HepG2 (cell line): ENCODE data around the gene DHX8. TPM values are rescaled to one million over a fixed set of nuclear protein-coding genes. Genes with fewer than 3 reads are reported as not detected.
"Not testable (repeated sequence)": the region's sequence is repeated elsewhere in the genome, so short reads cannot be mapped to it uniquely, and the experiment has no call there.

Source experiments
- ATAC-seq: fragments of 200-7000 bp; cut with Tn5 transposase; 3 replicates; pipeline ENCODE4 v1.9.1; 2020; ENCODE audit warnings: mild to moderate bottlenecking, moderate library complexity
- BruUV-seq: library from RNA; stranded (reverse); fragments of 400-500 nt; replicated peaks from 2 replicates; lab custom pipeline; 2021; lab: Mats Ljungman, UMichigan
- CTCF ChIA-PET: fragments of 300-600 bp; formaldehyde crosslinking; extraction: SDS; loops from one replicate; lab custom pipeline; 2021; ENCODE audit warnings: low total read pairs, inconsistent platforms, low intra/inter-chr PET ratio; lab: Yijun Ruan, JAX
- POLR2A ChIA-PET: fragments of 350-600 bp; sonication (Branson Sonifier 250); formaldehyde crosslinking; loops from one replicate; lab custom pipeline; 2020; ENCODE audit warnings: antibody characterized with exemption, inconsistent platforms; lab: Yijun Ruan, JAX
- DNase-seq: peaks from one replicate; pipeline ENCODE4 v3.0.0-alpha.2; 2015; ENCODE audit warnings: low spot score
- FAIRE-seq: peaks from 3 replicates; lab custom pipeline; 2011; peaks lifted over from hg19 to GRCh38; lab: Jason Lieb, UNC
- H2AFZ ChIP-seq: one replicate; pipeline ENCODE4 v1.6.1; 2011; ENCODE audit warnings: low read length, inconsistent platforms
- H3K27ac ChIP-seq: fragments of 300-600 bp; 3 replicates; pipeline ENCODE4 v1.8.0; 2011; ENCODE audit warnings: mixed run types, mild to moderate bottlenecking, mixed read lengths, low read length, inconsistent platforms; ENCODE audit not compliant: insufficient read depth; ENCODE audit errors: extremely low read length
- H3K27me3 ChIP-seq, 2 experiments: fragments of 200-600 bp in 1 of 2; 2 replicates in 1 of 2; 3 replicates in 1 of 2; pipeline versions ENCODE4 v1.6.0 to v1.8.0; 2011; ENCODE audit warnings: low read length in 2 of 2, mild to moderate bottlenecking in 2 of 2, moderate library complexity in 2 of 2, inconsistent platforms in 1 of 2; ENCODE audit not compliant: insufficient read depth in 2 of 2, control insufficient read depth in 1 of 2
- H3K36me3 ChIP-seq, 2 experiments: fragments of 200-600 bp in 1 of 2; replicated peaks in 1 of 2; 2 replicates in 1 of 2; 3 replicates in 1 of 2; pipeline versions ENCODE4 v1.5.1 to v1.8.0; 2011; ENCODE audit warnings: low read length in 2 of 2, inconsistent platforms in 1 of 2; ENCODE audit not compliant: insufficient read depth in 2 of 2, control insufficient read depth in 1 of 2
- H3K4me1 ChIP-seq: 2 replicates; pipeline ENCODE4 v1.5.1; 2012; ENCODE audit warnings: low read length, inconsistent platforms; ENCODE audit not compliant: insufficient read depth
- H3K4me2 ChIP-seq: 2 replicates; pipeline ENCODE4 v1.6.0; 2011; ENCODE audit warnings: low read depth, low read length, inconsistent platforms
- H3K4me3 ChIP-seq, 3 experiments: fragments of 200-600 bp in 1 of 3; sonication (generic), shearing (Covaris generic) in 1 of 3; replicated peaks in 1 of 3; 2 replicates each; pipeline ENCODE4 v1.5.1; 2011 to 2016; ENCODE audit warnings: low read length in 3 of 3, inconsistent platforms in 2 of 3, low read depth in 2 of 3, mild to moderate bottlenecking in 2 of 3, control low read depth in 1 of 3, mixed read lengths in 1 of 3; ENCODE audit not compliant: insufficient read depth in 1 of 3
- H3K79me2 ChIP-seq: one replicate; pipeline ENCODE4 v1.6.1; 2011; ENCODE audit warnings: low read length, inconsistent platforms; ENCODE audit not compliant: insufficient read depth
- H3K9ac ChIP-seq: 2 replicates; pipeline ENCODE4 v1.6.0; 2011; ENCODE audit warnings: mild to moderate bottlenecking, low read depth, low read length, inconsistent platforms; ENCODE audit not compliant: insufficient read depth
- H3K9me3 ChIP-seq: 2 replicates; pipeline ENCODE4 v1.5.1; 2012; ENCODE audit warnings: mild to moderate bottlenecking, low read length
- H4K20me1 ChIP-seq: 2 replicates; pipeline ENCODE4 v1.6.0; 2011; ENCODE audit warnings: inconsistent platforms, mild to moderate bottlenecking, low read length, moderate library complexity; ENCODE audit not compliant: insufficient read depth
- ELF3 ChIP-seq: IDR thresholded peaks from 2 replicates; pipeline ENCODE4 v1.6.1; 2016; ENCODE audit warnings: missing genetic modification reagents, missing compliant biosample characterization
- RBM22 ChIP-seq: fragments of 200-400 bp; formaldehyde crosslinking; optimal IDR thresholded peaks from 2 replicates; pipeline ENCODE3; 2017; ENCODE audit warnings: mild to moderate bottlenecking, low read length, moderate library complexity
- TBX3 ChIP-seq: fragments of 450-650 bp; IDR thresholded peaks from 2 replicates; pipeline ENCODE4 v1.6.1; 2017; ENCODE audit warnings: antibody characterized with exemption, mild to moderate bottlenecking, inconsistent platforms, borderline replicate concordance
- TCF7 ChIP-seq: sonication (generic); IDR thresholded peaks from 2 replicates; pipeline ENCODE4 v1.6.1; 2016; ENCODE audit warnings: antibody characterized with exemption, low read depth
- TRIM24 ChIP-seq: sonication (generic); formaldehyde crosslinking; IDR thresholded peaks from 2 replicates; pipeline ENCODE4 v1.8.0; 2022; ENCODE audit warnings: mild to moderate bottlenecking, missing genetic modification reagents
- YEATS4 ChIP-seq: sonication (generic); formaldehyde crosslinking; IDR thresholded peaks from 2 replicates; pipeline ENCODE4 v1.4.0; 2020; ENCODE audit warnings: missing genetic modification reagents, borderline replicate concordance
- ZNF382 ChIP-seq: sonication (generic); formaldehyde crosslinking; IDR thresholded peaks from 2 replicates; pipeline ENCODE4 v1.5.0; 2020; ENCODE audit warnings: missing genetic modification reagents, mild to moderate bottlenecking, borderline replicate concordance
- WGBS: methylation state at CpG from one replicate; pipeline ENCODE4 v1.1.6; 2017; ENCODE audit warnings: low lambda C conversion rate; 5-methylcytosine and 5-hydroxymethylcytosine counted together
- in situ Hi-C: cut with HindIII; loops from 2 replicates; pipeline ENCODE4 v1.10.0; 2017; ENCODE audit warnings: low pct_unique_long_range_greater_than_20kb; ENCODE audit not compliant: extremely low pct_ligation_motif_present
- intact Hi-C: fragments of 100-400 bp; cut with micrococcal nuclease; formaldehyde crosslinking; loops from one replicate; pipeline ENCODE4 v1.10.0; 2022; ENCODE audit not compliant: unreplicated experiment
- polyA plus RNA-seq, 8 experiments: library from polyadenylated mRNA; depleted of rRNA in 3 of 8; stranded (reverse) in 7 of 8; unstranded in 1 of 8; fragments of >200 nt; fragmentation: Illumina TruSeq in 4 of 8; extraction: Trizol in 4 of 8; gene quantifications; 2 replicates each; pipeline versions ENCODE4 v1.2.1 to v1.2.3, GENCODE V29; 2011 to 2016; ENCODE audit warnings: low read depth in 4 of 8, missing spikeins in 1 of 8, mixed read lengths in 1 of 8; ENCODE audit not compliant: insufficient read depth in 1 of 8
- total RNA-seq, 5 experiments: library from RNA; depleted of rRNA; stranded (reverse); fragments of >200 nt; fragmentation: Illumina TruSeq; extraction: Trizol; gene quantifications; 2 replicates each; pipeline ENCODE4 v1.2.3, GENCODE V29; 2016; ENCODE audit warnings: low read depth in 1 of 5
- TF ChIP-seq, protein P1 (sequence below): sonication (generic); formaldehyde crosslinking; IDR thresholded peaks from 2 replicates; pipeline ENCODE4 v1.4.0; 2020; ENCODE audit warnings: missing genetic modification reagents, borderline replicate concordance
- TF ChIP-seq, protein P2 (sequence below), 2 experiments: sonication (generic) in 1 of 2; formaldehyde crosslinking in 1 of 2; IDR thresholded peaks; 2 replicates each; pipeline versions ENCODE4 v1.4.0 to v1.6.1; 2016 to 2020; ENCODE audit warnings: borderline replicate concordance in 1 of 2, low read depth in 1 of 2, mild to moderate bottlenecking in 1 of 2, missing genetic modification reagents in 1 of 2

DHX8 gene
- total and polyA plus RNA-seq, 2 of the 13 experiments (the other 11 are each of a cell fraction or from before 2014, with no cell fraction given) = 24.8 to 48.9 TPM

DNA sequence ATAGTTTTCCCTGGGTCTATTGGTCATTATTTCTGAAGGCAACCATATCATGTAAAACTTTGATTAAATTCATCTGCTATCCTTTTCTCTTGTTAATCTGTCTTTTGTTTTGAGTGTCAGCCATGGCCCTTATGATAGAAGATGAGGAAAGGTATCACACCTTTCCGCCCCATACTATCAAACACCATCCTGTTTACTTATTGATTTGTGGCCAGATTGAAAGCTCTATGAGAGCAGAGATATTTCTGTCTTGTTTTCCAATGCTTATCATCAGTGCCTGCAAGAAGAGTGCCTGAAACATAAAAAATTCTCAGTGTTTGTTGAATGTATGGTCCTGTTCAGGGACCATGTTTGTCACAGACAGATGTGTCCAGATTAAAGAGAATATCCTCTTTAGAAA is 22.6 kb upstream of the DHX8 start (continued):
- peak; percentile 49; the same call in 1 of the 2 replicates for TF ChIP-seq TBX3

DNA sequence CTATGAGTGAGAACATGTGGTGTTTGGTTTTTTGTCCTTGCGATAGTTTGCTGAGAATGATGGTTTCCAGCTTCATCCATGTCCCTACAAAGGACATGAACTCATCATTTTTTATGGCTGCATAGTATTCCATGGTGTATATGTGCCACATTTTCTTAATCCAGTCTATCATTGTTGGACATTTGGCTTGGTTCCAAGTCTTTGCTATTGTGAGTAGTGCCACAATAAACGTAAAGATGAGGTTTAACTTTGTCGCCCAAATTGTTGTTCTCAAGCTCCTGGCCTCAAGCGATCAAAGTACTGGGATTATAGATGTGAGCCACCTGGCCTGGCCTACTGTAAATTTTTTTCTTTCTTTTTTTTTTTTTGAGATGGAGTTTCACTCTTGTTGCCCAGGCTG is 21.2 kb upstream of the DHX8 start:
- ATAC-seq, H3K27ac ChIP-seq, H3K9ac ChIP-seq, BruUV-seq, DNase-seq, H3K4me2 ChIP-seq, POLR2A ChIA-PET, H4K20me1 ChIP-seq, H3K4me3 ChIP-seq, H3K79me2 ChIP-seq, H3K9me3 ChIP-seq, CTCF ChIA-PET, H3K36me3 ChIP-seq, FAIRE-seq, intact Hi-C loops, in situ Hi-C loops, H2AFZ ChIP-seq, H3K27me3 ChIP-seq: not testable (repeated sequence)
- WGBS = 98% methylated on average over 4 of the region's 4 CpGs
- H3K4me1 ChIP-seq = peaks cover 75% of the 10 kb centered on the region

DNA sequence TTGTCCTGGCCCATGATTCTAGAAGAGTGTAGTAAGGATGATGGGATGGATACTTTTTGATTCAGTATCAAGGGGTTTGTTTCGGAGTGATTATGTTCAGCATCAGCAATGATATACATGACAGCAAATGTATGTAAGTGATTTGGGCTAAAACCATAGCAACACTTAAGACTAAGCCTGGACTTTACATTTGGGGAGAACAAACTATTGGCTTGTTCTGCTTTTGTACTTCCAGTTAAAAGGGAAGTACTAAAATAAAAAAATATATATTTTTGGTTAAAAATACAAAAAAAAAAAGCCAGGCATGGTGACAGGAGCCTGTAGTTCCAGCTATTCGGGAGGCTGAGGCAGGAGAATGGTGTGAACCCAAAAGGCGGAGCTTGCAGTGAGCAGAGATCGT is 20.5 kb upstream of the DHX8 start:
- whole genome bisulfite sequencing = 97% methylated on average over 4 of the region's 4 CpGs
- H3K4me3 ChIP-seq = no peak overlapping the region
- intact Hi-C loops = no loop called here
- TF ChIP-seq TRIM24 (no peak), TCF7 (no peak), YEATS4 (no peak), ZNF382 (CRISPR knock-in tag) (no peak), ELF3 (CRISPR knock-in tag) (no peak), RBM22 (no peak)
- TF ChIP-seq, protein P1, sequence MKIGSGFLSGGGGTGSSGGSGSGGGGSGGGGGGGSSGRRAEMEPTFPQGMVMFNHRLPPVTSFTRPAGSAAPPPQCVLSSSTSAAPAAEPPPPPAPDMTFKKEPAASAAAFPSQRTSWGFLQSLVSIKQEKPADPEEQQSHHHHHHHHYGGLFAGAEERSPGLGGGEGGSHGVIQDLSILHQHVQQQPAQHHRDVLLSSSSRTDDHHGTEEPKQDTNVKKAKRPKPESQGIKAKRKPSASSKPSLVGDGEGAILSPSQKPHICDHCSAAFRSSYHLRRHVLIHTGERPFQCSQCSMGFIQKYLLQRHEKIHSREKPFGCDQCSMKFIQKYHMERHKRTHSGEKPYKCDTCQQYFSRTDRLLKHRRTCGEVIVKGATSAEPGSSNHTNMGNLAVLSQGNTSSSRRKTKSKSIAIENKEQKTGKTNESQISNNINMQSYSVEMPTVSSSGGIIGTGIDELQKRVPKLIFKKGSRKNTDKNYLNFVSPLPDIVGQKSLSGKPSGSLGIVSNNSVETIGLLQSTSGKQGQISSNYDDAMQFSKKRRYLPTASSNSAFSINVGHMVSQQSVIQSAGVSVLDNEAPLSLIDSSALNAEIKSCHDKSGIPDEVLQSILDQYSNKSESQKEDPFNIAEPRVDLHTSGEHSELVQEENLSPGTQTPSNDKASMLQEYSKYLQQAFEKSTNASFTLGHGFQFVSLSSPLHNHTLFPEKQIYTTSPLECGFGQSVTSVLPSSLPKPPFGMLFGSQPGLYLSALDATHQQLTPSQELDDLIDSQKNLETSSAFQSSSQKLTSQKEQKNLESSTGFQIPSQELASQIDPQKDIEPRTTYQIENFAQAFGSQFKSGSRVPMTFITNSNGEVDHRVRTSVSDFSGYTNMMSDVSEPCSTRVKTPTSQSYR (CRISPR knock-in tag) = no peak
- TF ChIP-seq, protein P2, sequence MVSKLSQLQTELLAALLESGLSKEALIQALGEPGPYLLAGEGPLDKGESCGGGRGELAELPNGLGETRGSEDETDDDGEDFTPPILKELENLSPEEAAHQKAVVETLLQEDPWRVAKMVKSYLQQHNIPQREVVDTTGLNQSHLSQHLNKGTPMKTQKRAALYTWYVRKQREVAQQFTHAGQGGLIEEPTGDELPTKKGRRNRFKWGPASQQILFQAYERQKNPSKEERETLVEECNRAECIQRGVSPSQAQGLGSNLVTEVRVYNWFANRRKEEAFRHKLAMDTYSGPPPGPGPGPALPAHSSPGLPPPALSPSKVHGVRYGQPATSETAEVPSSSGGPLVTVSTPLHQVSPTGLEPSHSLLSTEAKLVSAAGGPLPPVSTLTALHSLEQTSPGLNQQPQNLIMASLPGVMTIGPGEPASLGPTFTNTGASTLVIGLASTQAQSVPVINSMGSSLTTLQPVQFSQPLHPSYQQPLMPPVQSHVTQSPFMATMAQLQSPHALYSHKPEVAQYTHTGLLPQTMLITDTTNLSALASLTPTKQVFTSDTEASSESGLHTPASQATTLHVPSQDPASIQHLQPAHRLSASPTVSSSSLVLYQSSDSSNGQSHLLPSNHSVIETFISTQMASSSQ (IDR thresholded peaks at IDR 0.05; ENCODE audit: low read depth) = no peak
- TF ChIP-seq, protein P2 (CRISPR knock-in tag; IDR thresholded peaks at IDR 0.05; ENCODE audit: borderline replicate concordance) = no peak

More for the DNA sequence above, 20.5 kb upstream of the DHX8 start:
- ATAC-seq (no peak), DNase-seq (no peak), FAIRE-seq (no peak)
- ChIA-PET POLR2A (interaction anchor here (0.7 to 1.6 kb wide), 4 partner anchors 65 to 102 kb away, joined by 3 to 8 read pairs (median 4); partner anchors contain the start of gene ARL4D), CTCF (no interaction called here)
- Histone ChIP-seq H3K27ac (no peak overlapping the region), H2AFZ (no peak overlapping the region), H3K4me1 (peaks cover 75% of the 10 kb centered on the region), H3K79me2 (no peaks in the 10 kb centered on the region), H3K9me3 (no peaks in the 10 kb centered on the region), H3K4me2 (no peak overlapping the region), H4K20me1 (no peaks in the 10 kb centered on the region), H3K27me3 (no peaks in the 10 kb centered on the region), H3K9ac (no peak overlapping the region), H3K36me3 (no peaks in the 10 kb centered on the region)
- in situ Hi-C loops = no loop called here
- BruUV-seq = no TSS peak
